H1 (cell line): ENCODE data around the gene SMIM44. TPM values are rescaled to one million over a fixed set of nuclear protein-coding genes. Genes with fewer than 3 reads are reported as not detected.
A peak's percentile ranks its signal among the peaks of the same experiment; 100 is the strongest.

ENCODE experiments used
- CTCF ChIA-PET: fragments of 300-600 bp; sonication (Branson Sonifier 250); formaldehyde crosslinking; loops from one replicate; lab custom pipeline; 2021; ENCODE audit not compliant: partially characterized antibody; lab: Charles Lee
- POLR2A ChIA-PET: fragments of 300-600 bp; sonication (Branson Sonifier 250); formaldehyde crosslinking; loops from one replicate; lab custom pipeline; 2021; ENCODE audit warnings: inconsistent platforms; ENCODE audit not compliant: partially characterized antibody; lab: Charles Lee
- DNase-seq, 2 experiments: peaks; one replicate each; pipeline versions ENCODE4 v3.0.0 to v3.0.0-alpha.2; 2010 to 2022; ENCODE audit warnings: low spot score in 2 of 2, low read depth in 1 of 2, mixed read lengths in 1 of 2
- FAIRE-seq: peaks from 2 replicates; lab custom pipeline; 2011; peaks lifted over from hg19 to GRCh38; lab: Jason Lieb, UNC
- H2AFZ ChIP-seq: 2 replicates; pipeline ENCODE4 v1.8.1; 2012; ENCODE audit warnings: low read length, inconsistent platforms
- H2AK5ac ChIP-seq: 2 replicates; pipeline ENCODE4 v1.6.1; 2013; ENCODE audit warnings: low read depth, low read length
- H2BK120ac ChIP-seq: replicated peaks from 2 replicates; pipeline ENCODE3; 2013; ENCODE audit warnings: low read depth, low read length, inconsistent platforms
- H2BK12ac ChIP-seq: 2 replicates; pipeline ENCODE4 v1.6.1; 2013; ENCODE audit warnings: low read depth, low read length
- H2BK15ac ChIP-seq: 2 replicates; pipeline ENCODE4 v1.6.1; 2013; ENCODE audit warnings: low read length
- H2BK20ac ChIP-seq: 2 replicates; pipeline ENCODE4 v1.6.1; 2013; ENCODE audit warnings: low read length
- H2BK5ac ChIP-seq: 2 replicates; pipeline ENCODE4 v1.6.1; 2013; ENCODE audit warnings: low read depth, low read length
- H3K14ac ChIP-seq: 2 replicates; pipeline ENCODE4 v1.6.1; 2013; ENCODE audit warnings: inconsistent platforms; ENCODE audit not compliant: insufficient read length
- H3K18ac ChIP-seq: 2 replicates; pipeline ENCODE4 v1.6.1; 2013; ENCODE audit warnings: low read length; ENCODE audit errors: extremely low read depth
- H3K23ac ChIP-seq: 2 replicates; pipeline ENCODE4 v1.6.1; 2013; ENCODE audit warnings: inconsistent platforms; ENCODE audit not compliant: insufficient read length
- H3K23me2 ChIP-seq: 2 replicates; pipeline ENCODE4 v1.6.1; 2013; ENCODE audit warnings: low read depth, low read length
- H3K27ac ChIP-seq: 2 replicates; pipeline ENCODE4 v1.6.1; 2011; ENCODE audit warnings: low read depth, low read length, inconsistent platforms
- H3K27me3 ChIP-seq, 4 experiments: replicated peaks in 1 of 4; 1 replicate in 1 of 4; 2 replicates in 3 of 4; pipeline versions ENCODE4 v1.6.1 to v1.8.1; 2011 to 2013; ENCODE audit warnings: low read length in 3 of 4, mild to moderate bottlenecking in 3 of 4, inconsistent platforms in 2 of 4, mixed read lengths in 2 of 4, moderate library complexity in 1 of 4; ENCODE audit not compliant: control insufficient read depth in 3 of 4, insufficient read depth in 3 of 4; ENCODE audit errors: extremely low read depth in 1 of 4
- H3K36me3 ChIP-seq, 4 experiments: 2 replicates each; pipeline versions ENCODE4 v1.6.1 to v1.8.1; 2011 to 2013; ENCODE audit warnings: mild to moderate bottlenecking in 4 of 4, low read length in 3 of 4, moderate library complexity in 2 of 4, control low read depth in 1 of 4, inconsistent platforms in 1 of 4; ENCODE audit not compliant: insufficient read depth in 4 of 4, control insufficient read depth in 2 of 4
- H3K4ac ChIP-seq: replicated peaks from 2 replicates; pipeline ENCODE3; 2013; ENCODE audit warnings: low read length, low read depth, mixed read lengths, inconsistent platforms; ENCODE audit not compliant: insufficient read length
- H3K4me1 ChIP-seq, 4 experiments: replicated peaks in 1 of 4; 1 replicate in 1 of 4; 2 replicates in 3 of 4; pipeline versions ENCODE4 v1.6.1 to v1.8.1; 2011 to 2013; ENCODE audit warnings: low read length in 3 of 4, inconsistent platforms in 2 of 4, mixed read lengths in 1 of 4; ENCODE audit not compliant: insufficient read depth in 4 of 4, control insufficient read depth in 3 of 4
- H3K4me2 ChIP-seq, 2 experiments: 2 replicates each; pipeline versions ENCODE4 v1.6.1 to v1.8.1; 2011 to 2013; ENCODE audit warnings: low read depth in 2 of 2, low read length in 2 of 2, control low read depth in 1 of 2, inconsistent platforms in 1 of 2, mild to moderate bottlenecking in 1 of 2; ENCODE audit not compliant: insufficient read depth in 1 of 2
- H3K4me3 ChIP-seq, 4 experiments: fragments of 200-600, 300-600 bp in 1 of 4; sonication (generic), shearing (Covaris generic), sonication (Bioruptor Twin) in 1 of 4; 2 replicates each; pipeline versions ENCODE4 v1.5.1 to v1.8.1; 2011 to 2016; ENCODE audit warnings: low read length in 4 of 4, low read depth in 3 of 4, control low read depth in 2 of 4, inconsistent platforms in 2 of 4, mild to moderate bottlenecking in 2 of 4, mixed read lengths in 1 of 4, moderate library complexity in 1 of 4; ENCODE audit not compliant: insufficient read depth in 2 of 4; ENCODE audit errors: extremely low read depth in 1 of 4
- H3K56ac ChIP-seq: replicated peaks from 2 replicates; pipeline ENCODE3; 2013; ENCODE audit warnings: low read depth, mild to moderate bottlenecking, mixed read lengths, low read length, inconsistent platforms; ENCODE audit not compliant: insufficient read length
- H3K79me1 ChIP-seq: 2 replicates; pipeline ENCODE4 v1.6.1; 2013; ENCODE audit warnings: low read depth, low read length, control low read depth
- H3K79me2 ChIP-seq, 2 experiments: 2 replicates each; pipeline versions ENCODE4 v1.6.1 to v1.8.1; 2012 to 2013; ENCODE audit warnings: low read length in 2 of 2, mild to moderate bottlenecking in 2 of 2, inconsistent platforms in 1 of 2; ENCODE audit not compliant: insufficient read depth in 2 of 2, control insufficient read depth in 1 of 2
- H3K9ac ChIP-seq, 4 experiments: replicated peaks in 1 of 4; 1 replicate in 1 of 4; 2 replicates in 3 of 4; pipeline versions ENCODE4 v1.6.1 to v1.8.1; 2011 to 2013; ENCODE audit warnings: low read depth in 3 of 4, low read length in 3 of 4, control low read depth in 2 of 4, mild to moderate bottlenecking in 2 of 4, moderate library complexity in 2 of 4, inconsistent platforms in 1 of 4; ENCODE audit errors: extremely low read depth in 1 of 4
- H3K9me3 ChIP-seq, 2 experiments: 2 replicates each; pipeline versions ENCODE4 v1.6.1 to v1.8.1; 2012 to 2013; ENCODE audit warnings: mild to moderate bottlenecking in 2 of 2, moderate library complexity in 2 of 2, control low read depth in 1 of 2, inconsistent platforms in 1 of 2, low read depth in 1 of 2, low read length in 1 of 2, mixed read lengths in 1 of 2; ENCODE audit not compliant: insufficient read depth in 2 of 2
- H4K20me1 ChIP-seq, 2 experiments: replicated peaks in 1 of 2; 2 replicates each; pipeline versions ENCODE3 to v1.8.1; 2011 to 2013; ENCODE audit warnings: inconsistent platforms in 2 of 2, low read length in 2 of 2, mild to moderate bottlenecking in 1 of 2; ENCODE audit not compliant: insufficient read depth in 2 of 2, control insufficient read depth in 1 of 2
- H4K5ac ChIP-seq: 2 replicates; pipeline ENCODE4 v1.6.1; 2013; ENCODE audit warnings: low read length, low read depth, mixed read lengths, inconsistent platforms; ENCODE audit not compliant: insufficient read length
- H4K8ac ChIP-seq: 2 replicates; pipeline ENCODE4 v1.8.0; 2013; ENCODE audit warnings: mild to moderate bottlenecking, moderate library complexity, low read length, inconsistent platforms; ENCODE audit not compliant: insufficient read depth; ENCODE audit errors: extremely low read depth
- H4K91ac ChIP-seq: replicated peaks from 2 replicates; pipeline ENCODE3; 2013; ENCODE audit warnings: low read length, mixed read lengths, inconsistent platforms; ENCODE audit not compliant: insufficient read length
- CHD1 ChIP-seq: IDR thresholded peaks from 2 replicates; pipeline ENCODE4 v1.6.1; 2012; ENCODE audit warnings: low read depth, low read length, improper control_type of control experiment
- FOSL1 ChIP-seq: IDR thresholded peaks from 2 replicates; pipeline ENCODE4 v1.6.1; 2011; ENCODE audit warnings: mild to moderate bottlenecking, low read depth, low read length, moderate library complexity; ENCODE audit not compliant: insufficient read depth
- NRF1 ChIP-seq: IDR thresholded peaks from 2 replicates; pipeline ENCODE4 v1.6.1; 2011; ENCODE audit warnings: mild to moderate bottlenecking, low read depth, low read length, improper control_type of control experiment
- TBP ChIP-seq: IDR thresholded peaks from 2 replicates; pipeline ENCODE4 v1.6.1; 2011; ENCODE audit warnings: low read depth, low read length, improper control_type of control experiment
- WGBS, 2 experiments: shearing (Covaris generic) in 1 of 2; methylation state at CpG; one replicate each; pipeline versions ENCODE4 v1.1.6 to v1.1.7; 2013 to 2015; ENCODE audit warnings: low lambda C conversion rate in 2 of 2, mixed read lengths in 2 of 2, inconsistent platforms in 1 of 2, low coverage in 1 of 2, missing lambda C conversion rate in 1 of 2; ENCODE audit not compliant: insufficient replicate concordance in 2 of 2, insufficient coverage in 1 of 2, insufficient read length in 1 of 2; ENCODE audit errors: extremely low coverage in 1 of 2, missing lambda C conversion rate in 1 of 2; 5-methylcytosine and 5-hydroxymethylcytosine counted together
- polyA plus RNA-seq, 7 experiments: library from polyadenylated mRNA; depleted of rRNA in 3 of 7; stranded (reverse) in 5 of 7; unstranded in 2 of 7; fragments of >200 nt in 5 of 7; fragments of 200-250 nt in 2 of 7; gene quantifications; 1 replicate in 5 of 7; 2 replicates in 1 of 7; 4 replicates in 1 of 7; pipeline versions ENCODE4 v1.2.1 to v1.2.3, GENCODE V29; 2011 to 2013; ENCODE audit warnings: missing spikeins in 2 of 7, mixed read lengths in 2 of 7
- total RNA-seq: library from RNA; stranded (reverse); fragmentation: NEBNext Ultra II Directional; extraction: Animal tissue kit (Norgen Biotek cat#: 25700); gene quantifications from 2 replicates; pipeline ENCODE4 v1.2.1, GENCODE V29; 2021
- TF ChIP-seq, protein P1 (sequence below): IDR thresholded peaks from 2 replicates; pipeline ENCODE4 v1.6.1; 2011; ENCODE audit warnings: low read depth, mild to moderate bottlenecking, low read length; ENCODE audit not compliant: insufficient read depth

The SMIM44 gene
- total and polyA plus RNA-seq, 2 of the 8 experiments (the other 6 are each of a cell fraction or from before 2014, with no cell fraction given): not detected

DNA sequence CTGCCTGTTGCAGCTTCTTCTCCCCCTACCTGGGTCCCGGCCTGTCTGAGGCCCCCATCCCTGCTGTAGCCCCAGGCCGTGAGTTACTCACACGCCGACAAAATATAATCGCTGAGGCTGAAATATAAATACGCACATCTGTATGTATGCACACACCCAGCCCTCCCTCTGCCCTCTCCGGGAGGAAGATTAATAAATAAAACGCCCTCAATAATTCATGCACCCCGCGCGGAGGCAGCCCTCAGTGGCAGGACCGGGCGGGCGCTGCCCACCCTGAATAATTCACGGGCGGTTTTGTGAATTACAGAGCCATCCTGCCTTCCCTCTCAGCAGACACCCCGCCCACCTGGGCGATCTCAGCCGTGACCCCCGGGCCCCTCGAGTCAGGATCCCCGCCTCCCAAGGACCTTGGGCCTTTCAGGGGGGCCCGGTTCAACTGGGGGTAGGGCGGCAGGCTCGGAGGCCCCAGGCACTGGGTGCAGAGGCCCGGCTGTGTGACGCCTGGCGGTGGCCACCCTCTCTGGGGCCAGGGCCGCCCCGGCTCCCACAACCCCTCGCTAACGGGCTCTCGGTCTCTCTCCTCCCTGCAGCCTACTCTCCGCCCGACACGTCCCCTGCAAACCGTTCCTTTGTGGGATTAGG lies 27.2 kb downstream of the SMIM44 start:
- Histone ChIP-seq H2BK12ac (no peak overlapping the region), H3K23ac (no peak overlapping the region), H4K20me1 (peaks cover 3 to 7% of the 10 kb centered on the region in 2 experiments), H3K56ac (no peak overlapping the region), H3K4ac (no peak overlapping the region), H3K9me3 (no peaks in the 10 kb centered on the region), H3K27me3 (peaks cover 6 to 32% (median 24%) of the 10 kb centered on the region in 4 experiments), H4K5ac (no peak overlapping the region), H2BK5ac (no peak overlapping the region), H2AFZ (no peak overlapping the region), H3K79me2 (no peaks in the 10 kb centered on the region), H2BK20ac (no peak overlapping the region), H3K27ac (no peak overlapping the region), H3K23me2 (peaks cover 4% of the 10 kb centered on the region; the same call in 1 of the 2 replicates), H2AK5ac (no peak overlapping the region), H3K4me2 (no peak overlapping the region), H3K9ac (no peak overlapping the region), H3K79me1 (no peaks in the 10 kb centered on the region), H3K4me1 (peaks cover 0 to 24% (median 9%) of the 10 kb centered on the region in 4 experiments; a peak in 6 of 7 replicates), H4K91ac (no peak overlapping the region), H3K36me3 (no peaks in the 10 kb centered on the region), H3K18ac (no peak overlapping the region), H3K14ac (no peak overlapping the region), H4K8ac (no peak overlapping the region), H3K4me3 (no peak overlapping the region), H2BK120ac (no peak overlapping the region), H2BK15ac (no peak overlapping the region)
- FAIRE-seq (no peak), DNase-seq (no peak)
- WGBS, 2 experiments: 86% methylated on average over 16 of the region's 37 CpGs; no CpG with 5 or more reads in 1 of the 2 experiments
- ChIA-PET POLR2A (no interaction called here), CTCF (interaction anchor here (0.7 kb wide), 1 partner anchor 95 kb away, joined by 3 read pairs; no protein-coding TSS in a partner anchor)
- TF ChIP-seq TBP (0 out of 2 replicates have a peak, but pooled peaks have one; percentile 15), FOSL1 (no peak), NRF1 (no peak), CHD1 (no peak)
- TF ChIP-seq, protein P1, sequence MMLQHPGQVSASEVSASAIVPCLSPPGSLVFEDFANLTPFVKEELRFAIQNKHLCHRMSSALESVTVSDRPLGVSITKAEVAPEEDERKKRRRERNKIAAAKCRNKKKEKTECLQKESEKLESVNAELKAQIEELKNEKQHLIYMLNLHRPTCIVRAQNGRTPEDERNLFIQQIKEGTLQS: no peak
